WTC11 (cell line): ENCODE results near the gene GAB2. TPM values are rescaled to one million over a fixed set of nuclear protein-coding genes. Genes with fewer than 3 reads are reported as not detected.

Experiments
- ATAC-seq: fragments of 200-7000 bp; cut with Tn5 transposase; 2 replicates; pipeline ENCODE4 v1.10.0; 2021; ENCODE audit warnings: mild to moderate bottlenecking, moderate library complexity
- CTCF ChIA-PET: fragments of 300-600 bp; sonication (Branson Sonifier 250); formaldehyde crosslinking; loops from one replicate; lab custom pipeline; 2021; ENCODE audit warnings: antibody characterized with exemption; lab: Charles Lee
- POLR2A ChIA-PET: fragments of 350-600 bp; sonication (Branson Sonifier 250); formaldehyde crosslinking; loops from one replicate; lab custom pipeline; 2021; ENCODE audit warnings: antibody characterized with exemption; lab: Charles Lee
- DNase-seq: peaks from one replicate; pipeline ENCODE4 v3.0.0; 2021; ENCODE audit warnings: low spot score
- H3K27ac Mint-ChIP-seq: 2 replicates; pipeline ENCODE4 v1.8.0; 2021; ENCODE audit warnings: mixed read lengths
- H3K27me3 Mint-ChIP-seq: 2 replicates; pipeline ENCODE4 v1.8.0; 2021; ENCODE audit warnings: low read depth, mild to moderate bottlenecking, moderate library complexity, mixed read lengths
- H3K36me3 Mint-ChIP-seq: 2 replicates; pipeline ENCODE4 v1.8.0; 2021; ENCODE audit warnings: mixed read lengths
- H3K4me1 Mint-ChIP-seq: 2 replicates; pipeline ENCODE4 v1.8.0; 2022; ENCODE audit warnings: mixed read lengths
- H3K4me3 Mint-ChIP-seq: 2 replicates; pipeline ENCODE4 v1.8.0; 2021; ENCODE audit warnings: mild to moderate bottlenecking, moderate library complexity, mixed read lengths
- H3K9me3 Mint-ChIP-seq: 2 replicates; pipeline ENCODE4 v1.8.0; 2021; ENCODE audit warnings: mixed read lengths
- CREB1 ChIP-seq: sonication (generic); formaldehyde crosslinking; IDR thresholded peaks from 2 replicates; pipeline ENCODE4 v1.8.0; 2023; ENCODE audit warnings: mild to moderate bottlenecking, missing genetic modification reagents
- ELF4 ChIP-seq: sonication (generic); formaldehyde crosslinking; IDR thresholded peaks from 2 replicates; pipeline ENCODE4 v1.8.1; 2022; ENCODE audit warnings: low read depth, mild to moderate bottlenecking, moderate library complexity, missing genetic modification reagents
- ETV6 ChIP-seq: sonication (generic); formaldehyde crosslinking; IDR thresholded peaks from 2 replicates; pipeline ENCODE4 v1.8.1; 2022; ENCODE audit warnings: mild to moderate bottlenecking, missing genetic modification reagents
- FOXK1 ChIP-seq: sonication (generic); formaldehyde crosslinking; IDR thresholded peaks from 2 replicates; pipeline ENCODE4 v1.8.0; 2022; ENCODE audit warnings: mild to moderate bottlenecking, moderate library complexity, missing genetic modification reagents
- FOXP1 ChIP-seq: sonication (generic); formaldehyde crosslinking; IDR thresholded peaks from 2 replicates; pipeline ENCODE4 v1.8.0; 2022; ENCODE audit warnings: missing genetic modification reagents, mild to moderate bottlenecking, moderate library complexity, borderline replicate concordance
- GRHL2 ChIP-seq: fragments of 250-450 bp; sonication (Bioruptor Pico); IDR thresholded peaks from 2 replicates; pipeline ENCODE4 v1.8.0; 2022; ENCODE audit warnings: mild to moderate bottlenecking, moderate library complexity; ENCODE audit not compliant: insufficient replicate concordance, severe bottlenecking
- KAT7 ChIP-seq: sonication (generic); formaldehyde crosslinking; IDR thresholded peaks from 2 replicates; pipeline ENCODE4 v1.8.1; 2023; ENCODE audit warnings: missing genetic modification reagents, mild to moderate bottlenecking, borderline replicate concordance
- MXD4 ChIP-seq: fragments of 250-450 bp; sonication (Bioruptor Pico); IDR thresholded peaks from 2 replicates; pipeline ENCODE4 v1.8.0; 2021; ENCODE audit warnings: mild to moderate bottlenecking, moderate library complexity, borderline replicate concordance
- NFYB ChIP-seq: sonication (generic); formaldehyde crosslinking; conservative IDR thresholded peaks from 2 replicates; pipeline ENCODE4 v1.8.0; 2022; ENCODE audit warnings: low read depth, missing genetic modification reagents
- SOX15 ChIP-seq: fragments of 250-450 bp; sonication (Bioruptor Pico); IDR thresholded peaks from 2 replicates; pipeline ENCODE4 v1.9.0; 2021; ENCODE audit warnings: mild to moderate bottlenecking
- TP53 ChIP-seq: sonication (generic); formaldehyde crosslinking; IDR thresholded peaks from 2 replicates; pipeline ENCODE4 v1.8.1; 2023; ENCODE audit warnings: mild to moderate bottlenecking, missing genetic modification reagents
- ZNF219 ChIP-seq: sonication (generic); formaldehyde crosslinking; IDR thresholded peaks from 2 replicates; pipeline ENCODE4 v1.8.0; 2023; ENCODE audit warnings: missing genetic modification reagents, mild to moderate bottlenecking, borderline replicate concordance
- ZNF281 ChIP-seq: sonication (generic); formaldehyde crosslinking; IDR thresholded peaks from 2 replicates; pipeline ENCODE4 v1.8.0; 2023; ENCODE audit warnings: mild to moderate bottlenecking, missing genetic modification reagents
- ZNF532 ChIP-seq: fragments of 250-450 bp; sonication (Bioruptor Pico); IDR thresholded peaks from 2 replicates; pipeline ENCODE4 v1.9.0; 2021; ENCODE audit warnings: mild to moderate bottlenecking, borderline replicate concordance
- total RNA-seq: library from RNA; stranded (reverse); gene quantifications from 3 replicates; pipeline ENCODE4 v1.2.3, GENCODE V29; 2021
- TF ChIP-seq, protein P1 (sequence below): sonication (generic); formaldehyde crosslinking; IDR thresholded peaks from 2 replicates; pipeline ENCODE4 v1.8.0; 2023; ENCODE audit warnings: missing genetic modification reagents

The GAB2 gene
- total RNA-seq, 1 experiment from 2014 or later = 10.6 TPM

DNA sequence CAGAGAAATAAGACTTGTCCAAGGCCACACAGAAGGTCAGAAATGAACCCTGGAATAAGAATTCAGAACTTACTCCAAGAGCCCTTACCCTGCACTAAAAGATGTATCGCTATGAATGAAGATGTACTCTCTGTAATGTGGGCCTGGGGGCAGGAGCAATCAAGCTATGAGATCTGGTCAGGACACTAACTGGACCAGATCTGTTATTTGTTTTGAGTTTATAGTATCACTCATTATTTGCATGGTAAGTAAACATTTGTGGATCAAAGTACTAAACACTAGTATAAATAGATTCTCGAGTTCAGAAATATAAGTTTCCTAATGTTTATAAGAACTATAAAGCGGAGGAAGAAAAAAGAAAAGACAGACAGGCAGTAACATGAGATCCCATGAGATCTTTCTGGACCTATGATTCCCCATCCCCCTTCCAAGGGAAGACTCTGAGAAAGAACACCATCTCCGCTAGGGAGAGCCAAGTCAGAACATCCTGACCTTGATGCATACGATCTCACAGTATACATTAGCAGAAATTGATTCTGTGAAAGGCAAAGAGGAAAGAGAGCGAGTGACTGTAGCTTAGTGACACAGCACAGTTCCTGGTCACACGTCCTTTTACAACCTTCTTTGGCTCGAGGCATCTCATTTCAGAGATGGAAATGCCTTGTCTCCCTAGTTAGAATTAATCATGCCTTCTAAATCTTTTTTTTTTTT lies 157.7 kb downstream of the GAB2 start:
- DNase-seq (no peak), ATAC-seq (no peak)
- H3K36me3 Mint-ChIP-seq = no peaks in the 10 kb centered on the region
- CTCF ChIA-PET = interaction anchor here (0.7 kb wide), 1 partner anchor 21 kb away, joined by 3 read pairs; no protein-coding TSS in a partner anchor
- H3K27me3 Mint-ChIP-seq = no peaks in the 10 kb centered on the region; the same call in 1 of the 2 replicates
- H3K9me3 Mint-ChIP-seq = no peaks in the 10 kb centered on the region
- POLR2A ChIA-PET = no interaction called here
- H3K4me1 Mint-ChIP-seq = peaks cover 12% of the 10 kb centered on the region
- no peak overlapping the region for H3K4me3 Mint-ChIP-seq
- TF ChIP-seq TP53 (CRISPR knock-in tag) (no peak), GRHL2 (CRISPR knock-in tag) (no peak), ETV6 (no peak), ZNF532 (CRISPR knock-in tag) (no peak), FOXP1 (CRISPR knock-in tag) (no peak), KAT7 (CRISPR knock-in tag) (no peak)
- TF ChIP-seq, protein P1, sequence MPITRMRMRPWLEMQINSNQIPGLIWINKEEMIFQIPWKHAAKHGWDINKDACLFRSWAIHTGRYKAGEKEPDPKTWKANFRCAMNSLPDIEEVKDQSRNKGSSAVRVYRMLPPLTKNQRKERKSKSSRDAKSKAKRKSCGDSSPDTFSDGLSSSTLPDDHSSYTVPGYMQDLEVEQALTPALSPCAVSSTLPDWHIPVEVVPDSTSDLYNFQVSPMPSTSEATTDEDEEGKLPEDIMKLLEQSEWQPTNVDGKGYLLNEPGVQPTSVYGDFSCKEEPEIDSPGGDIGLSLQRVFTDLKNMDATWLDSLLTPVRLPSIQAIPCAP = no peak
- H3K27ac Mint-ChIP-seq = no peak overlapping the region

DNA sequence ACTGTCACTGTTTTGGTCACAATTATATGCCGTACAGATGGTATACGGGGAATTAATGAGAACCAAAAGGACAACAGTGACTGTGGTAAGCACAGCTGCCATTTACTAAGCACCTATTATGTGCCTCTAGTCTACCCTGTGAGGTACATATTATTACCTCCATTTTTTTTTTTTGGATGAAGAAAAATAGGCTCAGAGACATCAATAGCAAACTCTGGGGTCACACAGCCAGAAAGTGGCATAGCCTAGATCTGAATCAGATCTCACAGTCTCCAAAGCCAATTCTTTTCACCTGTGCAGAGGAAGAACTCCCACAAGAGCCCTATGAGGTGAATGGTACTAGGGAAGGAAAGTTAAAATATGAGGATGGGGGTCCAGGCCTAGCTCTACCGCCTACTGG lies 160.0 kb downstream of the GAB2 start:
- ChIA-PET CTCF (interaction anchor here (1.2 to 1.8 kb wide), 2 partner anchors 29 to 159 kb away, joined by 3 to 4 read pairs; no protein-coding TSS in a partner anchor), POLR2A (interaction anchor here (0.7 kb wide), 1 partner anchor 58 kb away, joined by 3 read pairs; no protein-coding TSS in a partner anchor)
- TF ChIP-seq CREB1 (no peak), ZNF219 (no peak), ZNF281 (no peak), MXD4 (no peak), FOXK1 (CRISPR knock-in tag) (no peak), ELF4 (CRISPR knock-in tag) (no peak), ZNF532 (CRISPR knock-in tag) (no peak), NFYB (CRISPR knock-in tag) (no peak), SOX15 (CRISPR knock-in tag) (no peak)
- no peak for ATAC-seq
- no peaks in the 10 kb centered on the region for H3K36me3 Mint-ChIP-seq
- H3K9me3 Mint-ChIP-seq = no peaks in the 10 kb centered on the region
- H3K27me3 Mint-ChIP-seq = no peaks in the 10 kb centered on the region; the same call in 1 of the 2 replicates
- peaks cover 12% of the 10 kb centered on the region for H3K4me1 Mint-ChIP-seq
- H3K4me3 Mint-ChIP-seq = no peak overlapping the region
- no peak overlapping the region for H3K27ac Mint-ChIP-seq
- DNase-seq = no peak
